ENCODE data around the gene MTFR1L.

Gene MTFR1L

GRCh38 chr1:25871086-25871703 lies 51.4 kb downstream of the MTFR1L start:
- in situ Hi-C loops (cut with MboI; ENCODE audit: low pct_unique_long_range_greater_than_20kb, low sequenced_read_pairs) = no loop called here
- peak; percentile 66 for DNase-seq

DNA sequence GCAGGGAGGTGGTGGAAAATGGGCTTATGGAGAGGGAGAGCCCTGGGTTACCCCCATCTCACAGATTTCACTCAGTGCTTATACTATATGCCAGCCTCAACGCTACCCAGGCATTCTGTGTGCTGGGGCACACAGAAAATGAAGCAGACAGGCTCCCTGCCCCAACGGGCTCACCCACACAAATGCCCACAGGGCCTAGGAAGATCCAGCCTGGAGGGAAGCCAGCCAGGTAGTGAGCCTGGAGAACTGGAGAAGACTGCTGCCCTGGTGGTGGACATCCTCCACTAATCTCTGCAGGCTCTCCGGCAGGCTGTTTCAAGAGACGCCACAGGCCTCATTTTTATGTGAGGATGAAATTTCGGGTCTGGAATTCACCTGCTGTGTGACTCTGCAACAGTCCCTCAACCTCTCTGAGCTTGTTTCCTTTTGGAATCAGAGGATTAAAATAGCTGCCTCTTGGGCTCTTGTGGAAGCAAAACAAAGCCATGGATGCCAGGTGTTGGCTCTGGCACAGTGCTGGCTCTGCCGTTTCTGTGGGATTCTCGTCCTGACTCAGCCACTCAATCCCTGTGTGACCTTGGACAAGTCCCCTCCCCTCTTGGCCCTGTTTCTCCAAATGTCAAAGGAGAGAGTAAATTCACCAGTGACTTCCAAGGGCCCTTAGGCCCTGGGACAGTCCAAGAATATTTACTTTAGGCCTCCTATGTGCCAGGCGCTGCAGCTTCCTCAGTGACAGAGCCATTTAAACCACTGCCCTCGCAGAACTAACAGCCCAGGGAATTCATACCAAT lies 52.1 kb downstream of the MTFR1L start:
- no peak for DNase-seq
- in situ Hi-C loops (cut with MboI; ENCODE audit: low pct_unique_long_range_greater_than_20kb, low sequenced_read_pairs) = no loop called here

GRCh38 chr1:25872713-25873112 lies 53.0 kb downstream of the MTFR1L start:
- in situ Hi-C loops (cut with MboI; ENCODE audit: low pct_unique_long_range_greater_than_20kb, low sequenced_read_pairs) = no loop called here
- no peak for DNase-seq

DNA sequence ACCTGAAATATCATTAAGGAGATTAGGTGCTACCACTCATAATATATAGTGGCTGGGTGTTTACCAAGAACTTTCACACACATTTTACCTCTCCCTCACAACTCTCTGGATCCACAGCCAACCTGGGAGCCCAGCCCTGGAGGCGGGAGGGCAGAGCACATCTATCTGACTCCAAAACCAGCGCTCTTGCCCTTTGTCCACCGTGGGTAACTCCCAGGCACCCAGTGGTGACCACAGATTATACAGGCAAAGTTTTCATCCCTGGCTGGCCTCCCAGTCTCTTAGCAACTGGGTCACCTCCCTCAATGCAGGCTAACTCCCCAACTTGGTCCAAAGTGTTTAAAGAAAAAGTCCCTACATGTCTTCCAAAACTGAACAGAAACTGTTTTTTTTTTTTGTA lies 53.4 kb downstream of the MTFR1L start:
- in situ Hi-C loops (cut with MboI; ENCODE audit: low pct_unique_long_range_greater_than_20kb, low sequenced_read_pairs) = no loop called here
- DNase-seq = no peak

DNA sequence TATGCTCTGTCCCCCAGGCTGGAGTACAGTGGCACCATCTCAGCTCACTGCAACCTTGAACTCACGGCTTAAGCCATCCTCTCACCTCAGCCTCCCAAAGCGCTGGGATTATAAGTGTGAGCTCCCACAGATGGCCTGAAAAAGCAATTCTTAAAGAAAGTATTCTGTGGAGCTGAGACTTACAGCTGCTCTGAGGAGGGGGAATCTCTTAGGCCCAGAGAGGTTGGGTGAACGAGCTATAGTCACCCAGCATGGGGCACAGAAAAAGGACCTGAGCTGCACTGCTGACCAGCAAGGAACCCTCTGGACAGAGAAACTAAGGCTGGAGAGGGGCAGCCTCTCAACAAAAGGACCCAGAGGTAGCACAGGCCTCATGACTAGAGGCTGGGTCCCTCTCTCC lies 54.5 kb downstream of the MTFR1L start:
- no peak for DNase-seq
- in situ Hi-C loops (cut with MboI; ENCODE audit: low pct_unique_long_range_greater_than_20kb, low sequenced_read_pairs) = no loop called here

- in situ Hi-C loops (cut with MboI; ENCODE audit: low pct_unique_long_range_greater_than_20kb, low sequenced_read_pairs) = no loop called here
- DNase-seq = no peak
These were observed 54.9 kb downstream of the MTFR1L start for GRCh38 chr1:25874635-25875153.

- in situ Hi-C loops (cut with MboI; ENCODE audit: low pct_unique_long_range_greater_than_20kb, low sequenced_read_pairs) = no loop called here
- no peak for DNase-seq
These were observed 55.6 kb downstream of the MTFR1L start, which contains the start of gene PAQR7 for GRCh38 chr1:25875154-25875855. PAQR7 (minus strand) TSS chr1:25875708; CDS start chr1:25863839, 11,869 bp downstream.

- in situ Hi-C loops (cut with MboI; ENCODE audit: low pct_unique_long_range_greater_than_20kb, low sequenced_read_pairs) = no loop called here
- DNase-seq = no peak
These were observed 56.3 kb downstream of the MTFR1L start for GRCh38 chr1:25875856-25876692.

- in situ Hi-C loops (cut with MboI; ENCODE audit: low pct_unique_long_range_greater_than_20kb, low sequenced_read_pairs) = no loop called here
- no peak for DNase-seq
These were observed 56.9 kb downstream of the MTFR1L start for GRCh38 chr1:25876693-25877077.

DNA sequence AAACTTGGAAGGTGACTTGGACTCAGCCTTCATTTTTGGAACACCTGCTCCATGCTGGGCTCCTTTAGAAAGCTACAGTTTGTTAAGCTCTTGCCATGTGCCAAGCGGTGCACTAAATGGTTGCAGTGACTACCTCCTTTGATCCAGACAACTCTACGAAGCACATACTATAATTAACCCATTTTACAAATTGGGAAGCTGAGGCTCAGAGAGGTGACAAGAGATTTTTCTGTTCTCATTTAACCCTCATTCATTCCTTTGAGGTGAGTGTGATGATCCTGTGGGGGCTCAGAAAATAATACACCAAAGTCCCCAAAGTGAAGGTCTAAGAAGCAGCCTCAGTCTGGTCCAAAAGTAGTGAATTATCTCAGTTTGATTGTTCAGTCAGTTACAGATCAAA lies 57.4 kb downstream of the MTFR1L start:
- in situ Hi-C loops (cut with MboI; ENCODE audit: low pct_unique_long_range_greater_than_20kb, low sequenced_read_pairs) = no loop called here

GRCh38 chr1:25878690-25879089 lies 58.9 kb downstream of the MTFR1L start:
- DNase-seq = no peak
- in situ Hi-C loops (cut with MboI; ENCODE audit: low pct_unique_long_range_greater_than_20kb, low sequenced_read_pairs) = no loop called here

More for the DNA sequence above, 57.4 kb downstream of the MTFR1L start:
- no peak for DNase-seq

GRCh38 chr1:25879675-25880074 lies 59.9 kb downstream of the MTFR1L start:
- DNase-seq = no peak
- in situ Hi-C loops (cut with MboI; ENCODE audit: low pct_unique_long_range_greater_than_20kb, low sequenced_read_pairs) = no loop called here

GRCh38 chr1:25880518-25880917 lies 60.8 kb downstream of the MTFR1L start:
- in situ Hi-C loops (cut with MboI; ENCODE audit: low pct_unique_long_range_greater_than_20kb, low sequenced_read_pairs) = no loop called here
- no peak for DNase-seq

GRCh38 chr1:25881266-25881665 lies 61.5 kb downstream of the MTFR1L start:
- no peak for DNase-seq
- in situ Hi-C loops (cut with MboI; ENCODE audit: low pct_unique_long_range_greater_than_20kb, low sequenced_read_pairs) = no loop called here

All from KBM-7 (cell line).